KOPT-K1 (cell line): ENCODE measurements around the gene FAM177B.
"Not testable (repeated sequence)": the region's sequence is repeated elsewhere in the genome, so short reads cannot be mapped to it uniquely, and the experiment has no call there.

Experiments used
- H3K27ac ChIP-seq: fragments of 200-600 bp; sonication (generic); 2 replicates; pipeline ENCODE4 v1.5.1; 2016; ENCODE audit warnings: antibody characterized with exemption, mild to moderate bottlenecking, low read depth, low read length; ENCODE audit not compliant: poor library complexity, severe bottlenecking
- H3K36me3 ChIP-seq: fragments of 200-600 bp; sonication (generic); 2 replicates; pipeline ENCODE4 v1.5.1; 2017; ENCODE audit warnings: antibody characterized with exemption, mild to moderate bottlenecking, low read length, moderate library complexity; ENCODE audit not compliant: insufficient read depth
- H3K9me3 ChIP-seq: fragments of 200-600 bp; sonication (generic); 2 replicates; pipeline ENCODE4 v1.5.1; 2017; ENCODE audit warnings: antibody characterized with exemption, low read length, mild to moderate bottlenecking; ENCODE audit not compliant: insufficient read depth, poor library complexity, severe bottlenecking

The FAM177B gene

DNA sequence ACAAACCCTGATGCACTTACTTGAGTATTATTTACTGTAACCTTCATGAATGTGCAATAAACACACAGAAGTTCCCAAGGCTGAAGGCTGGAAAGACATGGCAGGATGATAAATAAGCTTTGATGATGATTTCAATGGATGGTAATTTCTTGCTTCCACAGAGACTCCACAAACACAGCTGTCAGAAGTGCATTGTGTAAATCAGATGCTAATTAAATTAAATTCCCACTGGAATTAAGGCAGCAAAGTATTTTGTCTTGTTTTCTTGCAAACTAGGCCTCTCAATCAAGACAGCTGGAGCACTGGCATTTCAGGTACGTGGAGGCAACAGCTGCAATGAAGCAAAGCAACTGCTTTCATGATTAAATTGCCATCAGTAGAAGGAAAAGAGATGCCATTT lies 24.1 kb downstream of the FAM177B start:
- Histone ChIP-seq H3K9me3 (no peaks in the 10 kb centered on the region), H3K36me3 (no peaks in the 10 kb centered on the region), H3K27ac (no peak overlapping the region)

DNA sequence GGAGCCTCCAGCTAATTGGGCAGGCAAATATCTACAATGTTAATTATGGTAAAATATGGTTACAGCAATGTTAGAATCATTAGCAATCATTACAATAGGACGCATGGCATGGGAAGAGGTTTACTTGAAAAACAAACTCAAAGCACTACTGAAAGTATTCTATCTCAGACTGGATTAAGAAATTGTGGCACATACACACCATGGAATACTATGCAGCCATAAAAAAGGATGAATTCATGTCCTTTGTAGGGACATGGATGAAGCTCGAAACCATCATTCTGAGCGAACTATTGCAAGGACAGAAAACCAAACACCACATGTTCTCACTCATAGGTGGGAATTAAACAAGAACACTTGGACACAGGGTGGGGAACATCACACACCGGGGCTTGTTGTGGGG lies 25.2 kb downstream of the FAM177B start:
- not testable (repeated sequence) for H3K36me3 ChIP-seq, H3K27ac ChIP-seq

DNA sequence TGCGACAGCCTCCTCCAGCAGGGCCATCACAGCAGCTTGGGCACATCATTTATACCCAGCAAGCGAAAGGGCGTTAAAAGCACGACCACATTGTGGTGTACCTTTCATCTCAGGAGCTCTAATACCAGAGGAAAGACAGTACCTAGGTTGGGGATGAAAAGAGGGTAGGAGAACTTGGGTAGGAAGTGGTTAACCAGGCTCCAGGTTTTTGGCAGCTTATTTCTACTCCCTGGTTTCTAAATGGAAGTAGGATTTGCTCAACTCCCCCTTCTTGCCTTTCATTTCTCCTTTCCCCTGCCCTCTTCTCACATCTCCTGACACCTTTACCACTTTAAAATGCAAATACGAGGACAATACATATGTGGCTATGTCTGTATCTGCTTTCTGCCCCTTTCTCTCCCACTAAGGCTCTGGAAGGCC lies 30.2 kb downstream of the FAM177B start:
- no peaks in the 10 kb centered on the region for H3K36me3 ChIP-seq
- no peak overlapping the region for H3K27ac ChIP-seq
- peaks cover 9% of the 10 kb centered on the region for H3K9me3 ChIP-seq

More for the DNA sequence above, 25.2 kb downstream of the FAM177B start:
- not testable (repeated sequence) for H3K9me3 ChIP-seq

DNA sequence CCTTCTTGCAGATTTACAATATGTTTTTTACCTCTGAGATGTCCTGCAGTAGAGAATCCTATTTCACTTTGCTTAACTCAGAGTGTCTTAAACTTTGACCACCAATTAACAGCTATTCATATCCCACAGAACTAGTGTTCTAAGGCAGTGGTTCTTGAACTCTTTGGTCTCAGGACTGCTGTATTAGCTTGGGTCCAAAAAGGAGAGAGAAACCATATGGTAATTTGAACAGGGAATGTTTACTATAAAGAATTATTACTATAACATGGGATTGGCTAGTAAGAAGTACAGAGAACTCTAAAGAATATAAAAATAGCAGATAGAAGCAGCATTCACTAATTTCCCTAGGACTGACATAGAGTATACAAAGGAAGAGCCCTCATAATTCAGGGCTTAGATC lies 31.6 kb downstream of the FAM177B start:
- H3K27ac ChIP-seq: no peak overlapping the region
- peaks cover 9% of the 10 kb centered on the region for H3K9me3 ChIP-seq

DNA sequence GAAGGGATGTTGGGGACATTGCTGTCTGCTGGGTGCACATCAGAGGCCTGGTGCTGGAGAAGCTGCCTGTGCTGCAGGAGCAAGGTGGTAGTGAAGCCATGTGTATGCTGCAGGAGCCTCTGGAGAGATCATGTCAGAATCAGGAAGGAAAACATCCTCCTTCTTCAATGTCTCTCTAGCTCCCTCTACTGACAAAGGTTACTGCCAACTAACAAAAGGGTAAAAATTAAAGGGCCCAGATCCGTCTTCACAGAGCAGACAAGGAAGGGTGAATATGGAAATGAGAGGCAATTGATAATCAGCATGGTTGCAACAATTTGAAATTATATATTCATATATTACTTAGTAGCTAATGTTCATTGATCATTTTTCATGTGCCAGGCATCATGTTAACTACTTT lies 32.2 kb downstream of the FAM177B start:
- peaks cover 9% of the 10 kb centered on the region for H3K9me3 ChIP-seq
- no peak overlapping the region for H3K27ac ChIP-seq

More for the DNA sequence above, 31.6 kb downstream of the FAM177B start:
- H3K36me3 ChIP-seq: no peaks in the 10 kb centered on the region

DNA sequence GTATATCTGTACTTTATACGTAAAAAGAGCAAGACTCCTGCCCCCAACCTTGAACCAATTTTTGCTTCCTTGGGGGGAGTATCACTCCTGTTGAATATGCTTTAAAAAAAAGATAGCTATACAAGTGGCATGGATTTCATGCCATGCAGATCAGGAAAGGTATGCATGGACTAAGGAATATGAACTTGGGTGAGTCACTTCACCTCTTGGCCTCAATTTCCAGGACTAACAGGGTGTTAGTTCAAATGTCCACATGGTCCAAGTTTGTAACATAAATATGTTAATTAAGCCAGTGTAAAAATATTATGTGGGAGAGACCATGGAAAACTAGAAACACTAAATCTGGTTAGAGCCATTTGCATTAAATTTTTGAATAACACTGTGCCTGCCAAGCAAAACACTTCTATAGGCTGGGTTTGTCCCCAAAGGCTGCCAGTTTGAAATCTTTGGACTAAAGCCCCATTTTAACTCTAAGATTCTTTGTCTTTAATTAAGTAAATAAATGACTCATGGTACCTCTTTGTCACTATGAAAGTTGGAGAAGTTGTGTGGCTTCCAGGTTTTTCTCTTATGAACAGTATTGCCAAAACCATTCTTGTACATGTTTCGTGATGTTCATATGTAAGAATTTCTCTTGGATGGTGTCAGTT lies 33.1 kb downstream of the FAM177B start:
- H3K27ac ChIP-seq: no peak overlapping the region
- H3K9me3 ChIP-seq: peaks cover 9% of the 10 kb centered on the region
- H3K36me3 ChIP-seq: no peaks in the 10 kb centered on the region

More for the DNA sequence above, 32.2 kb downstream of the FAM177B start:
- no peaks in the 10 kb centered on the region for H3K36me3 ChIP-seq

DNA sequence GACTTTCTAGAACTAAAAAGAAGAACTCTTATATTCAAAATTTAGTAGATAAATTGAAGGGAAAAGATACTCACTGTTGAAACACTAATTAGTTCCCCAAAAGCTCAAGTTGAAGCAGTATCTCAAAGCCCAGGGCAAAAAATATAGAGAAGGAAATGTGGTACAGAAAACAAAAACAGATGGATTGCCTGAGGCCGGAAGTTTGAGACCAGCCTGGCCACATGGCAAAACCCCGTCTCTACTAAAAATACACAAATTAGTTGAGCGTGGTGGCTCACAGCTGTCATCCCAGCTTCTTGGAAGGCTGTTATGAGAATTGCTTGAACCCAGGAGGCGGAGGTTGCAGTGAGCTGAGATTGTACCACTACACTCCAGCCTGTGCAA lies 36.0 kb downstream of the FAM177B start:
- H3K27ac ChIP-seq: no peak overlapping the region
- no peaks in the 10 kb centered on the region for H3K36me3 ChIP-seq
- H3K9me3 ChIP-seq: peaks cover 9% of the 10 kb centered on the region

DNA sequence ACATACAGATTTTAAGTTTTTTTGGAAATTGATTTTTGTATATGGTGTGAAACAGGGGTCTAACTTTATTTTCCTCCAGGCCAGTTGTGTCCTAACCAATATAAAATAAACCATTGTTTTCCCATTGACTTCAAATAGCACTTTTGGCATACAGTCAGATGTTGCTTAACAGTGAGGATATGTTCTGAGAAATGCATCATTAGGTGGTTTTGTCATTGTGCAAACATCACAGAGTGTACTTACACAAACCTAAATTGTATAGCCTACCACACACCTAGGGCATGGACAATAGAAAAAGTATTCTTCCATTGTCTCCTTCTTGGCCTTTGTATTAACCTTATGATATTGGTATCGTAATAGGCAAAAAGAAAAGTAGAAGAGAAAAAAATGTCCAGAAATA lies 40.5 kb downstream of the FAM177B start:
- H3K9me3 ChIP-seq: no peaks in the 10 kb centered on the region
- no peak overlapping the region for H3K27ac ChIP-seq
- H3K36me3 ChIP-seq: no peaks in the 10 kb centered on the region

DNA sequence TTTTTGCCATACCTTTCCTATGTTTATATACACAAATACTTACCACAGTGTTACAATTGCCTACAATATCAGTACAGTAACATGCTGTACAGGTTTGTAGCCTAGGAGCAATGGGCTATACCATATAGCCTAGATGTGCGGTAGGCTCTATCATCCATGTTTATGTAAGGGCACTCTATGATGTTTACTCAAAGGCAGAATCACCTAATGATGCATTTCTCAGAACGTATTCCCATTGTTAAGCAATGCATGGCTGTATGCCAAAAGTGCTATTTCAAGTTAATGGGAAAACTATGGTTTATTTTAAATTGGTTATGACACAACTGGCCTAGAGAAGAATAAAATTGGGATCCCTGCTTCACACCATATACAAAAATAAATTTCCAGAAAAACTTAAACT lies 41.0 kb downstream of the FAM177B start:
- Histone ChIP-seq H3K36me3 (no peaks in the 10 kb centered on the region), H3K9me3 (no peaks in the 10 kb centered on the region), H3K27ac (no peak overlapping the region)

DNA sequence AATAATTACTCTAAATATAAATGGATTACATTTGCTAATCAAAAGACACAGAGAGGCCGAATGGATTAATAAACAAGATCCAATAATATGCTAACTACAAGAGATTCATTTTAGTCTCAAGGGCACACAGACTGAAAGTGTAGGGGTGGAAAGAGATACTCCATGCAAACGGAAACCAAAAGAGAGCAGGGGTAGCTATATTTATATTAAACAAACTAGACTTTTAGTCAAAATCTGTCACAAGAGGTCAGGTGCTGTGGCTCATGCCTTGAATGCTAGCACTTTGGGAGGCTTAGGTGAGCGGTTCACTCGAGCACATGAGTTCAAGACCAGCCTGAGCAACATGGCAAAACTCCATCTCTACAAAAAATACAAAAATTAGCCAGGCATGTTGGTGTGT lies 44.2 kb downstream of the FAM177B start:
- Histone ChIP-seq H3K27ac (no peak overlapping the region), H3K9me3 (no peaks in the 10 kb centered on the region)

DNA sequence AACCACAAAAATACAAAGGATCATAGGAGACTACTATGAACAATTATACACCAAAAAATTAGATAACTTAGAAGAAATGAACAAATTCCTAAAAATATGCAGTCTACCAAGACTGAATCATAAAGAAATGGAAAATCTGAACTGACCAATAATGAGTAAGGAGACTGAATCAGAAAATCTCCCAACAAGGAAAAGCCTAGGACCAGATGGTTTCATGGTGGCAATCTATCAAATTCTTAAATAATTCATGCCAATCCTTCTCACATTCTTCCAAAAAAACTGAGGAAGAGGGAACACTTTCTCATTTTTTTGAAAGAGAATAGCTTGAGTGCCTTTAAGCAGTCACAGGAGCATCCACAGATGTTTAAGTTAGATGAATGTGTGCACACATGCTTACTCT lies 46.0 kb downstream of the FAM177B start:
- no peaks in the 10 kb centered on the region for H3K9me3 ChIP-seq
- no peak overlapping the region for H3K27ac ChIP-seq
- no peaks in the 10 kb centered on the region for H3K36me3 ChIP-seq

More for the DNA sequence above, 44.2 kb downstream of the FAM177B start:
- H3K36me3 ChIP-seq: no peaks in the 10 kb centered on the region

DNA sequence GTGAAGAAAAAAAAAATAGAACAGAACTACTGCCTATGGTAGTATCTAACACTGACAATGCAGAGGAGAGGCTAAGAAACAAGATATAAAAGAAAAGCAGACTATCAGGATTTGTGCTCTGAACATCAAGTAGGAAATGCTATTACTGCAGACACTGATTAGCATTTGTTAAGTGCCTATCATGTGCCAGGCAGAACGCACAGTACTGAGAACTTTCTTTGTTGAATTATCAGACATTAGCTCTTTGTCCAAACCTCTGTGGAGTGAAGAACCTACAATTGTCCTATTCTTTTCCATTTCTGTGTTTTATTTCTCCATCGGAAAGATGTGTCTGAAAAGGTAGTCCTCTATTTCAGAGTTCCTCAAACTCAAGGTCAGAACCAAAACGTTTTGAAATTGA lies 47.4 kb downstream of the FAM177B start:
- H3K27ac ChIP-seq: no peak overlapping the region
- H3K36me3 ChIP-seq: no peaks in the 10 kb centered on the region
- no peaks in the 10 kb centered on the region for H3K9me3 ChIP-seq

DNA sequence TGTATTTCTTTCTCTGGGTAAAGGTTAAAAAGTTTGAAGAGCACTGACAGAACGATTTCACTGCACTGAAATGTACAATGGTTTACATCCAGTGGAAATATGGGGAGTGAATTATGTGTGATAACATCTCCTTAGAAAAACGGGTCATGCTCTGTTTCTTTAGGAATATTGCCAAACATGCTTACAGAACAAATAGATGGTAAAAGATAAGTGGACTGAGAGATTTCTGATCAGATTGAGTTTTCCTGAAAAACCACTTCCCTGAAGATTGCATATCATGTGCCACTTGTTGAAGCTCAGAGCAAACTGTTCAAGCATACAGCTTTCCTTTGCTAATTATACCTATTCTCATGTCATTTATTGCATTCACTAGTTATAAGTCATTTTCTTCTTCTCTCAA lies 47.9 kb downstream of the FAM177B start:
- no peaks in the 10 kb centered on the region for H3K36me3 ChIP-seq
- H3K9me3 ChIP-seq: peaks cover 1% of the 10 kb centered on the region
- no peak overlapping the region for H3K27ac ChIP-seq

DNA sequence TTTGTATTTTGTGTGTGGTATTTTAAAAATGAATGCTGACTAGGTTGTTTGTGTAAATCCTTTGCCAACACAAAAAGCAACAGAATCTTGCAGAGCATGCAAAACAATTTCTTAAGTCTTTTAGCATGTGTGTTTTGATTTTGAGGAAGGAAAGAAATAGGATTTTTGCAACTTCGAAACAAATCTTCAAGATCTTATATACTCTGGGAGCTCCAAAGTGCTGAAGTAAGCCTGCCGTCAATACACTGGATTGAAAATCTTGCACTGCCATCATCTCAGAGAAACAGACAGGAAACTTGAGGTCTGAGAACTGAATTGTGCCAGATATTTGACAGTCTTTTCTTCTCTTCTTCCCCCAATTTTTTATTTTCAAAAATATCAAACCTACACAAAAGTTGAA lies 48.5 kb downstream of the FAM177B start:
- H3K27ac ChIP-seq: no peak overlapping the region
- peaks cover 7% of the 10 kb centered on the region for H3K9me3 ChIP-seq
- H3K36me3 ChIP-seq: no peaks in the 10 kb centered on the region

DNA sequence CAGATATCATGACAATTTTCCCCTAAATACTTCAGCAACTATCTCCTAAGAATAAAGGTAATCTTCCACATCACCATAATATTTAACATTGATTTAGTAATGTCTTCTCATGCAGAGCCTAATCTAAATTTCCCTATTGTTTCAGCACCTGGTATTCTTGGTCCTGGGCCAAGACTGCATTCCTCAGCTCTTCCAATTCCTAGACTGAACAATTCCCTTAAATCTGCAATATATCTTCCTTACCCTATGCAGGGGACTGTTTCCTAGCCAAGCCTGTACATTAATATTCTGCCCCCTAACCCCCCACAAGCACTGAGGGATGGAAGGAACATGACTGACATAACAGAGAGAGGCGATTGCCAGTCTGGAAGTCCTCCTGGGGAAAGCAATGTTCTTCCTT lies 49.1 kb downstream of the FAM177B start:
- Histone ChIP-seq H3K9me3 (peaks cover 10% of the 10 kb centered on the region), H3K36me3 (no peaks in the 10 kb centered on the region), H3K27ac (no peak overlapping the region)

DNA sequence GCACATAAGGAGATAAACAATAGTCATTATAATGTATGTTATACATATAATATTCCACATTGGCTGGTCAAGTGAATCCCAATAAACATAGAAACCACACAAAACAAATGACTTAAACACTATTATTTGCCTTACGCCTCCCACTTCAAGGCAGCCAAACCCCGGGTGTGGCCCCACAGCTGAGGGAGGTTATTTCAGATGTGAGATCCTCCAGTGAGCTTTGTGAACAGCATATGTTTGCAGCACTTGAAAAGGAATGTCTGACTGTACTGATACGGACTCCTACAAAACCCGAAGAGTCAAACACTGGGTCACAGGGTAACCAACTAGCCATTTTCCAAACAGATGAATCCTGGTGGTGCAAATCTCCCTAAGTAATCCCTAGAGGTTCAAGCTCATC lies 50.7 kb downstream of the FAM177B start:
- Histone ChIP-seq H3K36me3 (no peaks in the 10 kb centered on the region), H3K27ac (no peak overlapping the region), H3K9me3 (peaks cover 10% of the 10 kb centered on the region)
